Thyroid gland (tissue), 4 donors: Measurements from ENCODE around the gene PDCD4. TPM values are rescaled to one million over a fixed set of nuclear protein-coding genes. Genes with fewer than 3 reads are reported as not detected.
A peak's percentile ranks its signal among the peaks of the same experiment; 100 is the strongest.

ENCODE experiments used
- DNase-seq, 2 donors: peaks; one replicate each; pipeline ENCODE4 v3.0.0-alpha.2; 2019
- H3K27ac ChIP-seq, 3 donors: fragments of 200-600 bp; sonication (generic); 1 replicate in 2 of 3; 2 replicates in 1 of 3; pipeline ENCODE4 v1.5.1; 2016 to 2019; ENCODE audit warnings: mild to moderate bottlenecking in 1 of 3, moderate library complexity in 1 of 3
- H3K27me3 ChIP-seq: fragments of 200-600 bp; sonication (generic); one replicate; pipeline ENCODE4 v1.5.1; 2019
- H3K36me3 ChIP-seq, 2 donors: fragments of 200-600 bp; sonication (generic); one replicate each; pipeline ENCODE4 v1.5.1; 2016 to 2019
- H3K4me1 ChIP-seq, 2 donors: fragments of 200-600 bp; sonication (generic); one replicate each; pipeline ENCODE4 v1.5.1; 2017 to 2019
- H3K4me3 ChIP-seq, 3 donors: fragments of 200-600 bp; sonication (generic); replicated peaks in 1 of 3; 1 replicate in 2 of 3; 2 replicates in 1 of 3; pipeline ENCODE4 v1.5.1; 2016; ENCODE audit warnings: mild to moderate bottlenecking in 1 of 3
- H3K9me3 ChIP-seq: fragments of 200-600 bp; sonication (generic); one replicate; pipeline ENCODE4 v1.5.1; 2017
- POLR2A ChIP-seq, 2 donors: fragments of 450-650 bp; IDR thresholded peaks; one replicate each; pipeline ENCODE4 v1.6.1; 2017; ENCODE audit warnings: antibody characterized with exemption in 2 of 2, mild to moderate bottlenecking in 2 of 2, moderate library complexity in 1 of 2
- WGBS, 2 donors: methylation state at CpG; one replicate each; pipeline ENCODE4 v1.1.5; 2017; 5-methylcytosine and 5-hydroxymethylcytosine counted together
- intact Hi-C: fragments of 100-400 bp; cut with DNase I; formaldehyde crosslinking; loops from one replicate; pipeline ENCODE4 v1.15.1; 2023
- total RNA-seq, 4 donors: library from RNA; depleted of rRNA; stranded (reverse); fragments of >200 nt; gene quantifications; one replicate each; pipeline ENCODE4 v1.2.3, GENCODE V29; 2016
- TF ChIP-seq, protein P1 (sequence below), 6 experiments: fragments of 200-600 bp in 3 of 6; fragments of 450-650 bp in 3 of 6; sonication (generic) in 3 of 6; IDR thresholded peaks; one replicate each; pipeline ENCODE4 v1.5.1; 2016 to 2019; ENCODE audit warnings: antibody characterized with exemption in 6 of 6, mild to moderate bottlenecking in 2 of 6, inconsistent platforms in 1 of 6, moderate library complexity in 1 of 6

The PDCD4 gene
- total RNA-seq, 4 donors from 2014 or later: 188 to 340 (median 256) TPM

DNA sequence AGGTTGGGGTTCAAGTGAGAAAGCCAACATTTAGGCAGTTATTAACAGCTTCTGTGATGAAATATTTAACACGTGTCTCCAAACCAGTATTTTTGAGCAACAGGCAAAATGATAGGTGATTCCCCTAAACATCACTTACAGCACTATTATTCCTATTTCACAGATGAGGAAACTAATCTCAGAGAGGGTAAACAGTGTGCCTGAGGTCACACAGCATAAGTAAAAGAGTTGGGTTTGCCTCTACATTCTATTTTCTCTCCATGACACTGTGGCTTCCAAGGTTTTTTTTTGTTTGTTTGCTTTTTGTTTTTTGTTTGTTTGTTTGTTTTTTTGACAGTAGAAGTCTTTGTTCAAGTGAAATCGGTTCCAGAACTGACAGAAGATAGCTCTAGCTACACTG is 43.2 kb upstream of the PDCD4 start:
- peak overlapping the region; percentile 48 to 62 (median 60) for H3K27ac ChIP-seq
- H3K36me3 ChIP-seq: no peaks in the 10 kb centered on the region
- no peaks in the 10 kb centered on the region for H3K27me3 ChIP-seq
- TF ChIP-seq, protein P1, sequence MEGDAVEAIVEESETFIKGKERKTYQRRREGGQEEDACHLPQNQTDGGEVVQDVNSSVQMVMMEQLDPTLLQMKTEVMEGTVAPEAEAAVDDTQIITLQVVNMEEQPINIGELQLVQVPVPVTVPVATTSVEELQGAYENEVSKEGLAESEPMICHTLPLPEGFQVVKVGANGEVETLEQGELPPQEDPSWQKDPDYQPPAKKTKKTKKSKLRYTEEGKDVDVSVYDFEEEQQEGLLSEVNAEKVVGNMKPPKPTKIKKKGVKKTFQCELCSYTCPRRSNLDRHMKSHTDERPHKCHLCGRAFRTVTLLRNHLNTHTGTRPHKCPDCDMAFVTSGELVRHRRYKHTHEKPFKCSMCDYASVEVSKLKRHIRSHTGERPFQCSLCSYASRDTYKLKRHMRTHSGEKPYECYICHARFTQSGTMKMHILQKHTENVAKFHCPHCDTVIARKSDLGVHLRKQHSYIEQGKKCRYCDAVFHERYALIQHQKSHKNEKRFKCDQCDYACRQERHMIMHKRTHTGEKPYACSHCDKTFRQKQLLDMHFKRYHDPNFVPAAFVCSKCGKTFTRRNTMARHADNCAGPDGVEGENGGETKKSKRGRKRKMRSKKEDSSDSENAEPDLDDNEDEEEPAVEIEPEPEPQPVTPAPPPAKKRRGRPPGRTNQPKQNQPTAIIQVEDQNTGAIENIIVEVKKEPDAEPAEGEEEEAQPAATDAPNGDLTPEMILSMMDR (IDR thresholded peaks at IDR 0.05): no peak
- TF ChIP-seq POLR2A (IDR thresholded peaks at IDR 0.05): no peak
- intact Hi-C loops: no loop called here
- peaks cover 27 to 42% of the 10 kb centered on the region in 2 donors for H3K4me1 ChIP-seq
- no peak overlapping the region for H3K4me3 ChIP-seq
- WGBS, 2 donors: 44 to 85% methylated on average over 2 of the region's 2 CpGs
- no peaks in the 10 kb centered on the region for H3K9me3 ChIP-seq
- no peak for DNase-seq

DNA sequence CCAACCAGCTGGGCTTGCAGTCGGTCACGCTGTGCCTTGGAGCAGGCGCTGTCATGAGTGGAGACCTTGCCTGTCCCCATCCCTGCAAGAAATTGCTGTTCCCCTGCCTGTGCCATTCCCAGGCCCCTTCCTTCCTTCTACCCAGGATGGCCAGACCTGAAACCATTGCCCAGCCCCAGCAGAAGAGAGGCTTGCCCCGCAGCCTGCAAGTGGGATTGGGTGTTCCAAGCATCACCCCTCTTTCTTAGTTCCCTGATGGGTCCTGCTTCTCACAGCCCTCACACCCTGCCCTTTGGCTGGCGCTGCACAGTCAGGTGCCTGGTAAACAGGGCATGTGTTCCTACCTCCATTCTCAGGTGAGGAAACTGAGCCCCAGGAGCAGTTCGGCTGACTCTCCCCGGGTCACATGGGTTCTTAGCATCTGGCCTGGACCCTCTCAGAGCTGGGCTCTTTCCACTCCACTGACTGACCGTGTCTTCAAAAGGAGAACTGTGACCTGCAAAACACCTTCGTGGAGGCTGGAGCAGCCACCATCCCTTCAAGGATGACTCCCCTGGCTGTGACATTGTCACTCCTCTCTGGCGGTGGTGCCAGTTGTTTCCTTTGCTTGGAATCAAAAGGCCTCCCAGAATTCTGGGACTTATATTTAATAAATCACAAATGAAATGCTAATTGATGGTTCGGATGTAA is 41.9 kb upstream of the PDCD4 start:
- Histone ChIP-seq H3K27ac (no peak overlapping the region), H3K9me3 (no peaks in the 10 kb centered on the region), H3K4me1 (peaks cover 28 to 43% of the 10 kb centered on the region in 2 donors), H3K4me3 (no peak overlapping the region), H3K36me3 (no peaks in the 10 kb centered on the region), H3K27me3 (no peaks in the 10 kb centered on the region)
- 78 to 83% methylated on average over 11 of the region's 11 CpGs for WGBS, 2 donors
- DNase-seq: no peak
- intact Hi-C loops: no loop called here
- TF ChIP-seq, protein P1 (IDR thresholded peaks at IDR 0.05): no peak
- no peak for TF ChIP-seq POLR2A (IDR thresholded peaks at IDR 0.05)

DNA sequence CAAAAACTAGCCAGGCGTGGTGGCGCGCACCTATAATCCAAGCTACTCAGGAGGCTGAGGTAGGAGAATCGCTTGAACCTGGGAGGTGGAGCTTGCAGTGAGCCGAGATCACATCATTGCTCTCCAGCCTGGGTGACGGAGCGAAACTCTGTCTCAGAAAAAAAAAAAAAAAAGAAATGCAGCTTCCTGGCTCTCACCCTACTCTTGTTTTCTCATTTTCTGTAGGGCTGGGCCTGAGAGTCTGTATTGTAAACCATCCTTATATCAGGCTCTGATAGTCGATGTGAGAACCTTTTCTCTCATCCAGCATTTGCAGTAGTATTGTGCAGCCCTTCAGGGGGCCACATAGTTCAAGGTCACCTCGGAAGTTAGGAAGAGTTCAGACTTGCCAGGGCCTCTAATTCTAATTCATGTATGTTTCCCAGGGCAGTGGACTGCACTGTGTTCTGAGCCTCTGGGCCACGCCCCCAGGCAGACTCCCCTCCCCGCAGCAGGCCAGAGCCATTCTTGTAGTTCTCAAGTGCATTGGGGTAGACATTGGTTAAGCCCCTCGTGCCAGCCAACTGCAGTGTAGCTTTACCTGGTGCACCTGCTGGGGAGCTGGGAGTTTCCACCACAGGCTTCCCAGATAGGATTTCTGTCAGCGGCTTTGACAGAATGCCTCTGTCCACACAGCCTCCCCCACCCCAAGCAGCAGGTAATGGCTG is 38.3 kb upstream of the PDCD4 start:
- H3K27me3 ChIP-seq: no peaks in the 10 kb centered on the region
- no peaks in the 10 kb centered on the region for H3K36me3 ChIP-seq
- H3K4me1 ChIP-seq: peaks cover 48 to 59% of the 10 kb centered on the region in 2 donors
- 75 to 83% methylated on average over 12 to 13 of the region's 13 CpGs for WGBS, 2 donors
- H3K4me3 ChIP-seq: no peak overlapping the region
- intact Hi-C loops: no loop called here
- no peak for TF ChIP-seq POLR2A (IDR thresholded peaks at IDR 0.05)
- TF ChIP-seq, protein P1 (IDR thresholded peaks at IDR 0.05): no peak
- H3K27ac ChIP-seq: peak overlapping the region; percentile 81 to 94 (median 89)
- no peaks in the 10 kb centered on the region for H3K9me3 ChIP-seq
- DNase-seq: no peak

DNA sequence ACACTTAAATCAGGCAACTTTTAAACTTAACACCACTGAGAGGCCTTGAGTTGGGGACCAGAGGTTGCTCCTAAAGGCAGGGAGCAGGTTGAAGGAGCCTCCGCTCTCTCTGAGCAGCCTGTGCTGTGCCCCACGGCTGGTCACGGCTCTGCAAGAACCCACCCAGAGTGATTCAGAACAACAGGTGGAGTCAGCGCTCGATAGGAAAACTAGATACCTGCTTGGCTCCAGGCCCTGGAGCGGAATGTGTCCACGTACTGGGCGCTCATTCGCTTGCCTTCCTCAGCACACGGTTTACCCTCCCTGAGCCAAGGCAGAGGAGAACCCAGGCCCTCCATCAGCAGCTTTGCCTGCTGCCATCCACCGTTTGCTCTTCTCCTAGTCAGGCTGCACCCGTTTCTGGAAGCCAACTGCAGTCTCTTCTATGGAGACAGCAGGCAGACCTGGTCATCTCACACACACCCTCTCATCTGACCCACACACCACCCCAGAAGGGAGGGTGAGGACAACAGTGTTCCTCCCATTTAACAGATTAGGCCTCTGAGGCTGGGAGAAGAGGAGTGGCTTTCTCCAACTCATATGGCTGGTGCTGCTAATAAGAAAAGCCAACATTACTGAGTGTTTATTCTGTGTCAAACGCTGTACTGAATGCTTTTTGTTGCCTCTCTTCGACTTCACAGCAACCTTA is 37.6 kb upstream of the PDCD4 start:
- Histone ChIP-seq H3K27me3 (no peaks in the 10 kb centered on the region), H3K27ac (peak overlapping the region; percentile 81 to 94 (median 89)), H3K36me3 (no peaks in the 10 kb centered on the region), H3K9me3 (no peaks in the 10 kb centered on the region), H3K4me3 (no peak overlapping the region), H3K4me1 (peaks cover 55 to 66% of the 10 kb centered on the region in 2 donors)
- intact Hi-C loops: no loop called here
- DNase-seq: peak; percentile 62 to 65
- no peak for TF ChIP-seq POLR2A (IDR thresholded peaks at IDR 0.05)
- TF ChIP-seq, protein P1 (IDR thresholded peaks at IDR 0.05): no peak
- WGBS, 2 donors: 70 to 80% methylated on average over 13 to 14 of the region's 14 CpGs
